WI38 (cell line): Measurements from ENCODE around the gene PRDM16.
"Not testable (repeated sequence)": the region's sequence is repeated elsewhere in the genome, so short reads cannot be mapped to it uniquely, and the experiment has no call there.

Experiments used
- H3K4me3 ChIP-seq: 2 replicates; pipeline ENCODE4 v1.5.1; 2011; ENCODE audit warnings: low read depth, mild to moderate bottlenecking, control low read depth, low read length
- TF ChIP-seq, protein P1 (sequence below): IDR thresholded peaks from 2 replicates; pipeline ENCODE4 v1.5.1; 2012; ENCODE audit warnings: low read depth, mild to moderate bottlenecking, control low read depth, low read length

Gene PRDM16

DNA sequence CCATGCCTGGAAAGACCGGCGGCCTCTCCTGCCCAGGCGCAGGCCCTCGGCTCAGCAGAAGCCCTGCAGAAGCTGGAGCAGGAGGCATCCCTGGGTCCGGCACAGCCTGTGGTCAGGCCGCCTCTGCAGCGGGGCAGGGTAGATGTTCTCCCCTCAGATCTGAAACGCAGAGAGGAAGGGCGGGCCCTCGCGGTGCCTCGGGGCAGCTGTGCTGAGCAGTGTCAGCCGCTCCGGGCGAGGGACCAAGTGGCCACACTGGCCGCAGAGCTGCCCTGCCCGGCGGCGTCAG, 210.1 kb downstream of the PRDM16 start:
- TF ChIP-seq, protein P1, sequence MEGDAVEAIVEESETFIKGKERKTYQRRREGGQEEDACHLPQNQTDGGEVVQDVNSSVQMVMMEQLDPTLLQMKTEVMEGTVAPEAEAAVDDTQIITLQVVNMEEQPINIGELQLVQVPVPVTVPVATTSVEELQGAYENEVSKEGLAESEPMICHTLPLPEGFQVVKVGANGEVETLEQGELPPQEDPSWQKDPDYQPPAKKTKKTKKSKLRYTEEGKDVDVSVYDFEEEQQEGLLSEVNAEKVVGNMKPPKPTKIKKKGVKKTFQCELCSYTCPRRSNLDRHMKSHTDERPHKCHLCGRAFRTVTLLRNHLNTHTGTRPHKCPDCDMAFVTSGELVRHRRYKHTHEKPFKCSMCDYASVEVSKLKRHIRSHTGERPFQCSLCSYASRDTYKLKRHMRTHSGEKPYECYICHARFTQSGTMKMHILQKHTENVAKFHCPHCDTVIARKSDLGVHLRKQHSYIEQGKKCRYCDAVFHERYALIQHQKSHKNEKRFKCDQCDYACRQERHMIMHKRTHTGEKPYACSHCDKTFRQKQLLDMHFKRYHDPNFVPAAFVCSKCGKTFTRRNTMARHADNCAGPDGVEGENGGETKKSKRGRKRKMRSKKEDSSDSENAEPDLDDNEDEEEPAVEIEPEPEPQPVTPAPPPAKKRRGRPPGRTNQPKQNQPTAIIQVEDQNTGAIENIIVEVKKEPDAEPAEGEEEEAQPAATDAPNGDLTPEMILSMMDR = no peak
- no peak overlapping the region for H3K4me3 ChIP-seq

DNA sequence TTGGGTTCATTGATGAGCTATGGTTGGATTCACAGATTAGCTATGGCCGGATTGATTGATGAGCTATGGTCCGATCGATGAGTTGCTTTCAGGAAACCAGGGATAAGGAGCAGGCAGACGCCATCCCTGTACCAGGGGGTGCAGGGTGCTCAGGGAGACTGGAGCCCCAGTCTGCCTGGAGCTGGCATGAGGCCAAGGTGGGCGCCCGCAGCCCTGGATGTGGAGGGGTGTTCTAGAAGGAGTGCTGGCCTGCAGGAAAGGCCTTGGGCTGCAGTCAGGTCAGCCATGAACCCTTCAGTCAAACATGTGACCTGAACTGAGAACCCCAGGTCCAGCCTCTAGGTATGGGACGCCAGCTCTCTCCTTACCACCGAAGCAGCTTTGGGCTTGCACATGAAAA, 212.7 kb downstream of the PRDM16 start:
- H3K4me3 ChIP-seq = no peak overlapping the region
- TF ChIP-seq, protein P1 = no peak

DNA sequence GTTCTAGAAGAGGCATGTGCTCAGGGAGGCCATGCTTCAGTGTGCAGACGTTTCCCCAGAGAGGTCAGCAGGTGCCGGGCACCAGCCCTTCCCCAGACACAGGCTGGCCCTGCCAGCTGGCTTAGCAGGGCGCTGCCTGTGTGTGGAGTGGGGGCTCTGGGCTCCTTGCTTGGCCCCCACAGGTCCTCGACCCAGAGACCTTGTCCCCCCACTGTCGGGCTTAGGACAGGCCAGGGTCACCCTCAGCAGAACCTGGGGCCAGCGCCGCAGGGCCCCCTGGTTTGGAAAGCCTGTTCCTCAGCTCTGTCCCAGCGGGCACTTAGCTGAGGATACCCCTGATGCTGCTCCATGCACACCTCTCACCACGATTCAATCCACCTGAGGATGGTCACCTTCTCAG, 213.2 kb downstream of the PRDM16 start:
- no peak overlapping the region for H3K4me3 ChIP-seq
- TF ChIP-seq, protein P1 = no peak

DNA sequence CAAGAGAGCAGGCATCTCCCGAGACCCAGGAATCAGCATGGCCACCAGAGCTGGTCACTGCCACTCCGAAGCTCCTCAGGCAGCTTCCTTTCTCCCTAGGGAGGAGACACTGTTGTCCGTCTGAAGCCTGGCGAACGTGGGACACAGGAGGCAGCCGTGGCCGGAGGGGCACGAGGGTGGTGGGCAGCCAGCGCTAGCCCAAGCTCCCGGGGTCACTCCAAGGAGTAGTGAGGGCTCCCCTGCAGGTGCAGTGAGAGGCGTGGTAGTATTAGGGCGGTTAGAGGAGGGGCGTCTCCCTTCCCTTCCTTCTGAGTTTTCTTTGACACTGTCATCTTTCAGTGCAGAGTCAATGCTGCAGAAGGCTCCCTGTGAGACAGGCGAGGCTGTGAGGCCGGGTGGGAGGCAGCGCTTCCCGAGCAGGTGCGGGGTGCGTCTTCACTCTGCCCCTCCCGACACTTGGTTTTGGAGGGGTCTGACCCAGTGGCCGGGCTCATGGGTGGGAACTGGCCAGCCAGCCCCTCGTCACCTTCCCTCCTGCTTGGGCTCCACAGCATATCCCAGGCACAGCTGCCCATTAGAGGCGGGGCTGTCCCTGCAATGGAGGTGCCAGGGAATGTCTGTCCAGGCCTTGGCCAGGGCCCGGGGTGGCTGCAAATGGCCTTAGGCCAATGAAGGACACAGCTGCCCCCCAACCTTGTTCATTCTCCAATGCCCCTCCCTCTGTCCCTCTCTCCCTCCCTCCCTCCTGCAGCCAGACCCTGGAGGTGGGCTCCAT, 213.8 kb downstream of the PRDM16 start:
- no peak overlapping the region for H3K4me3 ChIP-seq
- TF ChIP-seq, protein P1 = no peak

DNA sequence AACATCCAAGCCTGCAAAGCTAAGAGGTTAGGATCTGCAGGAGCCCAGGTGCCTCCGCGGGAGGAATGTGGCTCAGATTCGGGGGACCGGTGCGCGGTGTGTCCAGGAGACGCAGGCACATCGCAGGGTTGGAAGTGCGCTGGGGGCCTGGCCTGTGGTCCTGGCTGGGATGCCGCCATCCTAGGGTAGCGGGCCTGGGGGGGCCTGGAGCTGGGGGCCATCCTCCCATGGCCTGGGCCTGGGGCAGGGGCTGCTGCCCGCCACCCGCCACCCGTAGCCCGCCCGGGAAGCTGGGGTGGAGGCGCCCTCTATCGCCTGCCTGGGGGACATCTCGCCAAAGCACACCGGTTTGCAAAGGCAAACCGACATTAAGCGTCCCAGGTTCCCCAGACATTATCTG, 214.8 kb downstream of the PRDM16 start:
- TF ChIP-seq, protein P1 = peak; percentile 41; the same call in 1 of the 2 replicates
- H3K4me3 ChIP-seq = no peak overlapping the region

DNA sequence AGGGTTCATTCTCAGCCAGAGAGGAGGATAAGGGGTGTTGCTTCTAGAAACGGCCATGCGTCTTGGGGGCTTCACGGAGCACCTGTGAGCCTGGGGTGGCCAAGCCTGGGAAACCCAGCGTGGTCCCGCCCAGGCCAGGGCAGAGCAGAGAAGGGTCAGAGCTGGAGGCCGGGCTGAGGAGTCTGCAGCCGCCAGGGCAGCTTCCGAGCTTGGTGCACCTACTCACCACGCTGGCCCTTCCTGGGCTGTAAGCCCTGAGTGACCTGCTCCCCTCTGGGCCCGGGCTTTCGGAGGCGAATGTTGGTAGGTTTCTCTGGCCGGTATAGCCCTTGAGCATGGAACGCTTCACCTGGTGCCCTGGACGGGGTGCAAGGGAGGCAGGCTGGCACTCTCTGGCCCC, 215.7 kb downstream of the PRDM16 start:
- TF ChIP-seq, protein P1 = no peak
- H3K4me3 ChIP-seq = no peak overlapping the region

DNA sequence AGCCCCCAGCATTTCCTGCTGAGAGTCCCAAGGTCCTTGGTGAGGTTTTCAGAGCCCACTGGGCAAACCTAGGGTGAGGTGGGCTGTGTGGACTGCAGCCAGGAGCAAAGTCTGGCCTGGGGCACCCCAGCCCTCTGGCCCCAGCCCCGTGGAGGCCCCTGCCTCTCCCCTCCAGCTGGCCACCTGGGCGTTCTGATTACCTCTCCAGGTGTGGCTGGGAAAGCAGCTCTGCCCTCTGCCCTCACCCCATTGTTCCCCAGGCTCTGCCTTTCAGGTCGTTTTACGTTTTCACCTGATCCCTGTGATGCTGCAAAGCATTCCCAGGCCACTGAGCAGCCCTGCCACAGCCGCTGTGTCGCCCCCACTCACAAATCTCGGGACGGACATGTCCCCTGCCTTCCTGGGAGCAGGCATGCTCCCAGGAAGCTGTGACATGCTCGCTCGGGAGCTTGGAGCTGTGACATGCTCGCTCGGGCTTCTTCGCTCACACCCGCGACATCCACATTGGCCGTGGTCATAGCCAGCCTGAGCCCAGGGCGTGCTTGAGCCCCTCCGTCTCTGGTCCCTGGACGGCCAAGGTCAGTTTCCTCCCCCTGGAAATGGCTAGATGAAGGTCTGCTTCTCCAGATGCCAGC, 216.2 kb downstream of the PRDM16 start:
- no peak overlapping the region for H3K4me3 ChIP-seq
- TF ChIP-seq, protein P1 = no peak

DNA sequence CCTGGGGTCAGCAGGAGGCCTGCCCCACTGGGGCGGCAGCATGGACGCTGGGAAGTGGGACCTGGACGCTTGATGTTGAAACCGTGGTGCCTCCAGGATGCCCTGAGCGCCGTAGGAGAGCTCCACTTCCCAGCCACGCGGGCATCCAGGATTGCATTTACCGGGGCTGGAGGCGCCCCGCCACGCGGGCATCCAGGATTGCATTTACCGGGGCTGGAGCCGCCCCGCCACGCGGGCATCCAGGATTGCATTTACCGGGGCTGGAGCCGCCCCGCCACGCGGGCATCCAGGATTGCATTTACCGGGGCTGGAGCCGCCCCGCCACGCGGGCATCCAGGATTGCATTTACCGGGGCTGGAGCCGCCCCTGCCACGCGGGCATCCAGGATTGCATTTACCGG, 218.1 kb downstream of the PRDM16 start:
- H3K4me3 ChIP-seq = not testable (repeated sequence)
